Astrocyte of the cerebellum (primary cell): Measurements from ENCODE around the gene NPS.

Source experiments
- DNase-seq: peaks from one replicate; pipeline ENCODE4 v3.0.0-alpha.2; 2011; ENCODE audit warnings: low read depth
- H3K4me3 ChIP-seq: 2 replicates; pipeline ENCODE4 v1.5.1; 2011; ENCODE audit warnings: mild to moderate bottlenecking, low read depth, low read length, moderate library complexity
- in situ Hi-C: cut with HindIII; loops from 2 replicates; pipeline ENCODE4 v1.10.0; 2017; ENCODE audit warnings: low sequenced_read_pairs
- TF ChIP-seq, protein P1 (sequence below): IDR thresholded peaks from 2 replicates; pipeline ENCODE4 v1.5.1; 2012; ENCODE audit warnings: low read length, low read depth, moderate library complexity, mild to moderate bottlenecking; ENCODE audit errors: missing control alignments

Gene NPS

DNA sequence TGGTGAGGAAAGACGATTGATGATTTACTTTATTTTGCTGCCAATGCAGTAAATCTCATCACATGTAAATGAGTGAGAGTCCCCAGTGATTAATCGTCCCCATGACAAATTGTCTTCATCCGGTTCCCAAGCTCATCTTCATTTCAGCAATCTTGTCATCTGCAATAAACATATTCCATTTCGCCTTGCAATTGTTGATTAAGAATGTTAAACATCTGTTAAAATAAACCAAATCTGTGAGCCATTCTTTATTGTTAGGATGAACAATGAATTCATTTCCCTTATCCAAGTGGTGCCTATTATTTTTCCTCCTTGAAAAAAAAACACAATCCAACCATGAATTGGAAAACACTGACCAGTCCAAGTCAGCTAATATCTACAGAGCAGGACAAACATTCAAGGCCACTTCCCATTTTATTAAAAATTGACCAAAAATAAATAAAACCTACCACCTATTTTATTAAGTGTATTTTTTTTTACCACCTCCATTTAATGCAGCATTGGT lies 36.5 kb downstream of the NPS start:
- TF ChIP-seq, protein P1, sequence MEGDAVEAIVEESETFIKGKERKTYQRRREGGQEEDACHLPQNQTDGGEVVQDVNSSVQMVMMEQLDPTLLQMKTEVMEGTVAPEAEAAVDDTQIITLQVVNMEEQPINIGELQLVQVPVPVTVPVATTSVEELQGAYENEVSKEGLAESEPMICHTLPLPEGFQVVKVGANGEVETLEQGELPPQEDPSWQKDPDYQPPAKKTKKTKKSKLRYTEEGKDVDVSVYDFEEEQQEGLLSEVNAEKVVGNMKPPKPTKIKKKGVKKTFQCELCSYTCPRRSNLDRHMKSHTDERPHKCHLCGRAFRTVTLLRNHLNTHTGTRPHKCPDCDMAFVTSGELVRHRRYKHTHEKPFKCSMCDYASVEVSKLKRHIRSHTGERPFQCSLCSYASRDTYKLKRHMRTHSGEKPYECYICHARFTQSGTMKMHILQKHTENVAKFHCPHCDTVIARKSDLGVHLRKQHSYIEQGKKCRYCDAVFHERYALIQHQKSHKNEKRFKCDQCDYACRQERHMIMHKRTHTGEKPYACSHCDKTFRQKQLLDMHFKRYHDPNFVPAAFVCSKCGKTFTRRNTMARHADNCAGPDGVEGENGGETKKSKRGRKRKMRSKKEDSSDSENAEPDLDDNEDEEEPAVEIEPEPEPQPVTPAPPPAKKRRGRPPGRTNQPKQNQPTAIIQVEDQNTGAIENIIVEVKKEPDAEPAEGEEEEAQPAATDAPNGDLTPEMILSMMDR = no peak
- no peak for DNase-seq
- H3K4me3 ChIP-seq = no peak overlapping the region
- in situ Hi-C loops = no loop called here

DNA sequence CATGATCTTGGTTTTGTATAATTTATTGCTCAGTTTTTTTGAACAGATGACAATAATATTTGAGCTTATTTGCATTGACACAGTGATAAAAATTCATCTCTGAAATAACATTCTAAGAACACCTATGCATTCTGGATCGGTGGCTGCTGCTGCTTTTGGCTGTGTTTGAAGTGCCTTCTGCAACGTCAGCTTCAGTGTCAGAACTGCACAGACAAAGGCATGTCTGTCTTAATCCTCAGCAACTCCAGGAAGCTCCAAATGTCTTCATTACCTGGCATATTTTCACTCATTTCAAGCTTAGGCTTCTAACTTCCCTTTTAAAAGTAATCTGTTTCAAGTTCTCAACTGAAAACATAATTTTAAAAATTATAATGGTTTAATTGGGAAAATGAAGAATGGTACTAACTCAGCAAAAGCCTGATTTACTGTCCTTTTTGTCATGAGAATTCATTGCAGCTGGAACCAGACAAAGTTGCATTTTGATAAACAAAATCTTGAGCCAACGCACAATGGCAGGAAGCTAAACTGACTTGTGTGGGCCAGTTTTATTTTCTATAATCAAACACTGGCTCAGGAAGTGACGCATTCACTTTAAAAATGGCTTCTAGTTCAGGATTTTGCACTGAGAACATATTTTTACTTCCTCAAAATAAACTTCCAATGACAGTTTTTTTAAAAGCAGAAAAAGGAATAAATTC lies 38.7 kb downstream of the NPS start:
- in situ Hi-C loops = no loop called here
- no peak for DNase-seq
- no peak overlapping the region for H3K4me3 ChIP-seq
- TF ChIP-seq, protein P1 = no peak

DNA sequence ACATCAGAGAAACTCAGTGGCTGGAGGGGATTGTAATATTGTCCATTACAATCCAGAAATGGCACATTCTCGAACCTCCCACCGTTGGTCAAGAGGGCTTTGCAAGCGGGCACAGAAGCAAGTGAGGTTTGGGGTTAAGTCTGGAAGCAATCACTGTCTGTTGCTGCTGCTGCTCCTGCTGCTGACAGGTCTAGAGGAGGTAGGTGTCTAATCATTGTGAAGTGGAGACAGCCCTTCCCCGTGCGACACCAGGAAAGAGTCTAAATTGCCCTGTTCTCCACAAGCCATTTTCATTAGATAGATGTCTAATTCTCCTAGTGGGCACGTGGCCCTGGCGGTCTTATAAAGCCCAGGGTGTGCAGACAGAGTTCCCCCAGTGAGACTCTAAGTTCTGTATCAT lies 43.5 kb downstream of the NPS start:
- no peak overlapping the region for H3K4me3 ChIP-seq
- DNase-seq = no peak
- in situ Hi-C loops = no loop called here
- TF ChIP-seq, protein P1 = no peak

DNA sequence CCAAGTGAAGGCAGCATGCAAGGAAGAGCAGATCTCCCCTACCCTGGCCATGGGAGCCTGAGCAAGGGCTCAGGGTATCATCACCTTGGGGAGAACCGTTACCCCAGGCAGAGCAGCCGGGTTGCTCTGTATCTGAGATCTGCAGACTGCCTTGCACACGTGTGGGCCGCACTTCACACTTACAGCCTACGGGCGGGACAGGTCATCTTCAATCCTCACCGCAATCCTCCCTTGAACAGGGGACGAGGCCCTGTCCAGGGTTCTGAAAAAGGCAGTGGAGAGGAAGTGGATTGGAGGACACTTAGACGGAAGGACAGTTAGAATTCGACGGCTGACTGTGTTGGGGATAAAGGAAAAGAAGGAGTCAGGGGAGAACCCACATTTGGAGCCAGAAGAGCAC lies 51.4 kb downstream of the NPS start:
- H3K4me3 ChIP-seq = no peak overlapping the region
- TF ChIP-seq, protein P1 = no peak
- in situ Hi-C loops = no loop called here
- DNase-seq = no peak
